ENCODE measurements around the gene PPP4R4.

Gene PPP4R4, protein sequence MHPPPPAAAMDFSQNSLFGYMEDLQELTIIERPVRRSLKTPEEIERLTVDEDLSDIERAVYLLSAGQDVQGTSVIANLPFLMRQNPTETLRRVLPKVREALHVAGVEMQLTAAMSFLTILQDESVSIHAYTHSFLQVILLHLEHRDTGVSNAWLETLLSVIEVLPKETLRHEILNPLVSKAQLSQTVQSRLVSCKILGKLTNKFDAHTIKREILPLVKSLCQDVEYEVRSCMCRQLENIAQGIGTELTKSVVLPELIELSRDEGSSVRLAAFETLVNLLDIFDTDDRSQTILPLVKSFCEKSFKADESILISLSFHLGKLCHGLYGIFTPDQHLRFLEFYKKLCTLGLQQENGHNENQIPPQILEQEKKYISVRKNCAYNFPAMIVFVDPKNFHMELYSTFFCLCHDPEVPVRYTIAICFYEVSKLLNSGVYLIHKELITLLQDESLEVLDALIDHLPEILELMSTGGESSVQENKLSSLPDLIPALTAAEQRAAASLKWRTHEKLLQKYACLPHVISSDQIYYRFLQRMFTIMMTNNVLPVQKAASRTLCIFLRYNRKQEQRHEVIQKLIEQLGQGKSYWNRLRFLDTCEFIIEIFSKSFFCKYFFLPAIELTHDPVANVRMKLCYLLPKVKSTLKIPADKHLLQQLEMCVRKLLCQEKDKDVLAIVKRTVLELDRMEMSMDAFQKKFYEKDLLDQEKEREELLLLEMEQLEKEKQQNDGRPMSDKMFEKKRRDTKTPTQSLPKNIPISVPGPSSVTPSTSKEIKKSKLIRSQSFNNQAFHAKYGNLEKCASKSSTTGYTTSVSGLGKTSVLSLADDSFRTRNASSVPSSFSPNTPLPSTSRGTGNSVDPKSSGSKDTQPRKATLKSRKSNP

DNA sequence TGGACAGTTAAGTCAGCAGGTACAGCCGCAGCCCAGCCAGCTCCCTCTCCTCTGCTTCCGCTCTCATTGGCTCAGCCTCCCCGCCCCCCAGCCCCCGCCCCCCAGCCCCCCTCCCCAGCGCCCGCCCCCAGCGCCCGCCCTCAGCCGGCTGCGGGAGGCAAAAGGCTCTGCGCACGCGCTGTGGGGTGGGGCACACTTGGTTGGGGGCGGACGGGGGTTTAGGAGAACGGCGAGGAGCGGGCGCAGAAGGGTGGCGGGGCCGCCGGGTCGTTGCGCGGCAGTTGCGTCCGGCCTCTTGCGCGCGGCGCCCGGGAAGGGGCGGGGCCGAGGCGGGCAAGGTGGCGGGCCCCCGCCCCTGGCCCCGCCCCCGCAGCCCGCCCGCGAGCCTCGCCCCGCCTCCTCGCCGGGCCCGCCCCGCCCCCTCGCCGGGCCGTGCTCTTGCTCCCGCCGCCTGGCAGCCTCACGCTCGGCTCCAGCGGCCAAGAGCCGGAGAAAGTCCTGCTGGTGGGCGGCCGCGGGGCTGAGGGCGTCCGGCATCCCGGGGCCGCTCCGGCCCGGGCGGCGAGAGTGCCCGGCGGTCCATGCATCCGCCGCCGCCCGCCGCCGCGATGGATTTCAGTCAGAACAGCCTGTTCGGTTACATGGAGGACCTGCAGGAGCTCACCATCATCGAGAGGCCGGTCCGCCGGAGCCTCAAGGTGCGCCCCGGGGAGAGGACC is at the start of gene PPP4R4:
Gene PPP4R4, plus strand, starts transcription at position 438 of the 719 bp plus-strand sequence. Its CDS starts 144 bp downstream, at position 582.
- DNase-seq, result peak in 53 of 56 donors; percentile 24 to 88 (median 77)

DNA sequence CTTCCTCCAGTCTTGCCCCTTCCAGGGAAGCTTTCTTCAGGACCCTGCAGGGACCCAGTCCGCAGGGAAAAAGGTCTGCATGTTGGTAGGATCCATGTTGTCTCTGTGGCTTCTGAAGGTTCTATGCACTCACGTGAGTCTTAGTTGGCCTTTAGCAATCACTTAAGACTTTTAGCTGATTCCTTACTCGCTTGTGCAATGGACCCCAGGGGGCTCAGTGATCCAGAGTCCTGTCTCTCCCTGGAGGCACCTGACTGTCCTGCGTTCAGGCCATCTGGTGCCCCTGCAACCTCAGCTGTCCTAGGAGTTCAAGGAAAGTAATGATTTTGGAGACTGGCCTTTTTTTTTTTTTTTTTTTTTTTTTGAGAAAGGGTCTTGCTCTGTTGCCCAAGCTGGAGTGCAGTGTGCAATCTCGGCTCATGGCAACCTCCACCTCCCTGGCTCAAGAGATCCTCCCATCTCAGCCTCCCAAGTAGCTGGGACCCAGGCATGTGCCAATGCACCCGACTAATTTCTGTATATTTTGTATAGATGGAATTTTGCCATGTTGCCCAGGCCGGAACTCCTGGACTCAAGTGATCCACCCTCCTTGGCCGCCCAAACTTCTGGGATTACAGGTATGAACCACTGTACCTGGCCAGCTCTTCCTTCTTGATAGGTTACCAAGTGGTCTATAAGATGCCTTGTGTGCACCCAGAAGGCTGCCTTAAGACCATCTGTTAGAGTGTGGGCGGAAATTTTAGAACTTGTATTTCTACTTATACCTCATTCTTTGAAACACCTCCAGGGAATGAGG is 49.3 kb upstream of the PPP4R4 start:
- DNase-seq, result no peak

GRCh38 chr14:94125659-94126418 is 48.3 kb upstream of the PPP4R4 start:
- no peak for DNase-seq

DNA sequence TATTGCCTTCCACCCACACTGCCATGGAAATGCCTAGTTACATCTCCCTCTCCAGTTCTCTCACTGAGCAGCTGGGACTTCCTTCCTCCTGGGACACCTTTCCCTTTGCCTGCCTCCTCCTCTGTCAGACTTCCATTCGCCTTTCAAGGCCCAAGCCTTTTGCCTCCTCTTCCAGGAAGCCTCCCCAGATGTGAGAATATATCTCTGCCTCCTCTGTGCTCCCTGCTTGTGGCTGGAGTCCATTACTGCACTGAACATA is 47.8 kb upstream of the PPP4R4 start:
- no peak for DNase-seq

GRCh38 chr14:94126800-94127199 is 47.3 kb upstream of the PPP4R4 start:
- no peak for DNase-seq

DNA sequence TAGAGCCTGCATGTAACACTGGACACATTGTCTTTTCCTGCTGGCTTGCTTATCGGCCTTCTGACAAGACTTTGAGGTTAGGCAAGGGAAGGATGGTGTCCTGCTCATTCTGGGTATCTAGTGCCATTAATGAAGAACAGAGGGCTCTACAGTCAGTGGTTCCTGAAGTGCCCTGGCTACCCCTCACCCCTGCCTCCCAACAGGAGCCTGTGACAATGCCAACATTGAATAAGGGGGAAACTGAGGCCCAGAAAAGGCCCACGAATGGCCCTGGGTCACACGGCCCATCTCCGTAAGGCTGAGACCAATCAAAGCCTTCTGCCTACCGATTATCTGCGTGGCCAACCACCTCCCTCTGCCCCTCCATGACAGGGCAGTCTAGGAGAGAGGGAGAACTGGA is 46.8 kb upstream of the PPP4R4 start:
- DNase-seq, result no peak

GRCh38 chr14:94128216-94128839 is 45.8 kb upstream of the PPP4R4 start:
- DNase-seq, result no peak

- peak; percentile 43 to 90 (median 78) for DNase-seq
Measured at GRCh38 chr14:94129111-94129757, 44.9 kb upstream of the PPP4R4 start, which contains the start of gene IFI27L2. Gene IFI27L2 (minus strand): TSS chr14:94129604. CDS start chr14:94129564, 40 bp downstream.

- peak in 13 of 56 donors; percentile 7 to 50 (median 31) for DNase-seq
Measured at GRCh38 chr14:94129758-94130414, 44.2 kb upstream of the PPP4R4 start.

DNA sequence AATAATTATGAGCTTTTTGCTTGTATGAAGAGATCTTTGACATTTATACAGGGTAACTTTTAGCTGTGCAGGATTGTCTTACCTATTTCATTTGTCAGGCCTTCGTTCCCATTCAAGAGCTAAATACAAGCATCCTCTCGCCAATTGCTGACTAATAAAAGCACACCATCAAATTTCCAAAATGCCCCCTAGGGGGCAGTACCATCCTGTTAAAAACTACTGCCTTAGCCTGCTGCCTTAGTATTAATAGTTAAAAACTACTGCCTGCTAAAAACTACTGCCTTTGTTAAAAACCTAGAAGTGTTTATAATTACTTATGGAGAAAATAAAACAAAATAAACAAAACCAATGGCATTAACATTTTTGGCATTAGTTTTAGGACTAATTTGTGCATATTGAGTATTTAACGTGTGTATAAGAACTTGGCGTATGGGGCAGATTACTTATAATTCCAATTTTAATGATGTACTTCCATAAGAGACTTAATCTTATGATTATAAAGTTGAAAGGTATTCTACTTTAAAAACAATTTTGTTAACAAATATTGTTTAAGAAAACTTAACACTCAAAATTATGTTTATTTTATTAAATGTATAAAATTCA is 41.7 kb upstream of the PPP4R4 start:
- peak in 31 of 56 donors; percentile 9 to 88 (median 25) for DNase-seq

- DNase-seq, result no peak
Measured at GRCh38 chr14:94135476-94135875, 38.6 kb upstream of the PPP4R4 start.

DNA sequence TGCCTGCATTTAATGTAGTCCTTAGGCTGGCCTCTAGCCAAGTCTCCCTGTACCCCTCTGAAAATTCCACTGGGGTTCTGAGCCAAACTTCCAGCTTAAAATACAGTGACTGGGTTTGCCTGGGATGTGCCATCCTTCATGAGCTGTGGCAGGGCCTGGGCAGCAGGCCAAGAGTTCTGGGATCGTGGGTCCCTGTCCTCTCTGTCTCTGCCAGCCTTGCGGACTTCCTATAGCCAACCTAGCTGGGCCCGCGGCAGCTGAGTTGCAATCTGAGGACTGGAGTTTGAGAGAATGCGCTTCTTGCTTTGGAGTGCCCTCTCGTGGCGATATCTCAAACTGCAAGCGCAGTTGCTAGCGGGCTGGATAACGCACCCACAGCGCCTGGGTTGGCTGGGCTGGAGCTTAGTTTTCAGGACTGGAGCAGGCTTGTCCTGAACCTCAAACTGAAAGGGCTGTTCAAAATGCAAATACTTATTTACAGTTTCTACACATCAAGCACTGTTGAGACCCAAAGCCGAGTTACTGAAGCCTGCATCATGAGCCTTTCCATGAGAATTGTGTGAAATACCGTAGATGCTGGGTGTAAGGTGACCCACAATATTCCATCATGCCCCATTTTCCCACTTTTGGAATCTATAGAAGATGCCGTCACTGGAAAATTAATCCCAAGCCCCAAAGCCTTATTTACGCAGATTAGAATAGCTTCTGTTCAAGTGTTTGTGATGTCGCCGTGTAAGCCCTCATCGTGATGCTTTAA is 37.4 kb upstream of the PPP4R4 start:
- DNase-seq, result peak; percentile 12 to 95 (median 72)

DNA sequence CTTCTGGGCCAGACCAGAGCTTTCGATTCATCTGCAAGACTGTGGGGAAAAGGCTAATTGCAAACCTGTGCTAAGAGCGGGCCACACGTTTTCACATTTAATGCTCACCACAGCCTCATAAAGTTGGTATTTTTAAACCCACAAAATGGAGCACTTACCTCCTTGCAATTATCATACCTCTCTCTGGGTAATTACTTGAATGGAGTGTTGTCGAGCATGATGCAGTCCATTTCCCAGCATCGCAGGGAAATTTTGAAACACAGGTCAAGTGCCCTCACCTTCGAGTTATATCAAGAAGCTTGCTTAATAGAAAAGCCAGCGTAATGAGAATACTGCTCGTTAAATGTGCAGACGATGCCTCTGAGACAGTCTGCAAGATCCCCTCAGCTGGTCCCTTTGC is 35.9 kb upstream of the PPP4R4 start:
- DNase-seq, result no peak

DNA sequence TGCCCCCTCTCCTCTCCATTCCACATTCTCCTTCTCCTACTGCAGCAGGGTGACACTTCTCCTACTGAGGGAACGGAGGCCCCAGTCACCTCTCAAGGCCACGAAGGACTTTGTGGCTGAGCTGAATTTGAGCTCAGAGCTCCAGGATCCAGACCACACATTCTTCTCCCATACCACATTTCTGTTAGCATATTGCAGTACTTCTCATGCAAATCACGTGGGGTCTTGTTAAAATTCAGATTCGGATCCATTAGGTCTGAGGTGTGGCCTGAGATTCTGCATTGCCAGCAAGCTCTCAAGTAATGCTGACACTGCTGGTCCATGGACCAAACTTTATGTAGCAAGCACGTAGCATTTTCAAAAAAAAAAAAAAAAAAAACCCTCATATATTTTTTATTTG is 35.1 kb upstream of the PPP4R4 start:
- no peak for DNase-seq

- no peak for DNase-seq
Measured at GRCh38 chr14:94139421-94139820, 34.7 kb upstream of the PPP4R4 start.

GRCh38 chr14:94142247-94142646 is 31.9 kb upstream of the PPP4R4 start:
- DNase-seq, result no peak

DNA sequence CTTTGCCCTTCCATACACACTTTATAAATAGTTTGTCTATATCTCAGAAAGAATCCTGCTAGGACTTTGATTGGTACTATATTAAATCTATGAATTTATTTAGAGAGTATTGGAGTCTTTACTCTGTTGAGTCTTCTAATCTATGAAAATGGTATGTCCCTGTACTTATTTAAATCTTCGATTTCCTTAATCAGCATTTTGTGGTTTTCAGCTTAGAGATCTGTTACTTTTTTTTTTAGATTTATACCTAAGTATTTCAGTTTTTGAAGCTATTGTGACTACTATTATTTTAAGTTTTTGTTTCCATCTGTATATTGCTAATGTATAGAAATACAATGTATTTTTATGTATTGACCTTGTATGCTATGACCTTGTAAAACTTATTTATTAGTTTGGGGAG is 31.3 kb upstream of the PPP4R4 start:
- no peak for DNase-seq

Data from amygdala (tissue), 56 donors.